Smooth muscle cell of the pulmonary artery (primary cell): ENCODE results near the gene USP40. TPM values are rescaled to one million over a fixed set of nuclear protein-coding genes. Genes with fewer than 3 reads are reported as not detected.

ENCODE experiments used
- total RNA-seq: library from RNA; depleted of rRNA; stranded (reverse); fragments of >200 nt; gene quantifications from 2 replicates; pipeline ENCODE4 v1.2.3, GENCODE V29; 2014

USP40 gene, protein sequence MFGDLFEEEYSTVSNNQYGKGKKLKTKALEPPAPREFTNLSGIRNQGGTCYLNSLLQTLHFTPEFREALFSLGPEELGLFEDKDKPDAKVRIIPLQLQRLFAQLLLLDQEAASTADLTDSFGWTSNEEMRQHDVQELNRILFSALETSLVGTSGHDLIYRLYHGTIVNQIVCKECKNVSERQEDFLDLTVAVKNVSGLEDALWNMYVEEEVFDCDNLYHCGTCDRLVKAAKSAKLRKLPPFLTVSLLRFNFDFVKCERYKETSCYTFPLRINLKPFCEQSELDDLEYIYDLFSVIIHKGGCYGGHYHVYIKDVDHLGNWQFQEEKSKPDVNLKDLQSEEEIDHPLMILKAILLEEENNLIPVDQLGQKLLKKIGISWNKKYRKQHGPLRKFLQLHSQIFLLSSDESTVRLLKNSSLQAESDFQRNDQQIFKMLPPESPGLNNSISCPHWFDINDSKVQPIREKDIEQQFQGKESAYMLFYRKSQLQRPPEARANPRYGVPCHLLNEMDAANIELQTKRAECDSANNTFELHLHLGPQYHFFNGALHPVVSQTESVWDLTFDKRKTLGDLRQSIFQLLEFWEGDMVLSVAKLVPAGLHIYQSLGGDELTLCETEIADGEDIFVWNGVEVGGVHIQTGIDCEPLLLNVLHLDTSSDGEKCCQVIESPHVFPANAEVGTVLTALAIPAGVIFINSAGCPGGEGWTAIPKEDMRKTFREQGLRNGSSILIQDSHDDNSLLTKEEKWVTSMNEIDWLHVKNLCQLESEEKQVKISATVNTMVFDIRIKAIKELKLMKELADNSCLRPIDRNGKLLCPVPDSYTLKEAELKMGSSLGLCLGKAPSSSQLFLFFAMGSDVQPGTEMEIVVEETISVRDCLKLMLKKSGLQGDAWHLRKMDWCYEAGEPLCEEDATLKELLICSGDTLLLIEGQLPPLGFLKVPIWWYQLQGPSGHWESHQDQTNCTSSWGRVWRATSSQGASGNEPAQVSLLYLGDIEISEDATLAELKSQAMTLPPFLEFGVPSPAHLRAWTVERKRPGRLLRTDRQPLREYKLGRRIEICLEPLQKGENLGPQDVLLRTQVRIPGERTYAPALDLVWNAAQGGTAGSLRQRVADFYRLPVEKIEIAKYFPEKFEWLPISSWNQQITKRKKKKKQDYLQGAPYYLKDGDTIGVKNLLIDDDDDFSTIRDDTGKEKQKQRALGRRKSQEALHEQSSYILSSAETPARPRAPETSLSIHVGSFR
- 36.9 and 38.5 TPM in 2 replicates for total RNA-seq

DNA sequence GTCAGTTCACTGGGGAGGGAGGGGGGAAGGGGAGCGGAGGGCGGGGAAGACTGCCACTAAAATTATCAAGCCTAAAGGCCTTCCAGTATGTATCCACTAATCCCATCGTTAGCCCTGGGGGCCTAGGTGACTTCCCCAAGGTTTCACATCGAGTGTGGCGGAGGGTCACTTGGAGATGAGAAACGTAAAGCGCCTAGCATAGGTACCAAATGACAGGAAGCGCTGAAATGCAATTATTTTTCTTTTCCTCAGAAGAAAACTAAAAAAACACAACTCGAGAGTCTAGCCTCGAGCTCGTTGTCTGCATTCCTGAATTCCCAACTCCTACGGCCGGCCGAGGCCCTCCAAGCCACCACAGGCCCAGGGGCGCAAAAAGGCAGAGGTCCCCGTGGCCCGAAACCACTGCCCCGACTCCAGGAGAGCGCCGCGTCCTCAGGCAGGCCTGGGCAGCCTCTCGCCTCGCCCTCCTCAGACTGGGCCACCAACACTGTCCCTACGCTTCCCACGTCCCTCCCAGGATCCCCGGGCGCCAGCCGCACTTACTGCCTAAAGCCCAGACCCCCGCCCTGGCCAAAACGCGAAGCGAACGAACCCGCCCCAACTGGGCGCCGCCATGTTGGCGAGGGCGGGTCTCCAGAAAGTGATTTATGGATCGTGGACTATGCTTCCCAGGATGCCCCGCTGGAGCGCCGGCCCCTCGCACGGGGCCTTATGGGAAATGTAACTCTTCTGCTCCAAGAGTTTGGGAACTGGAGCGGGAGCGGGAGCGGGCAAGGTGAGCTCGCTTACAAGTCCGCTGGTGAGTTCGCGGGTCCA lies at the start of gene USP40:
USP40 (minus strand) TSS at position 642 of the 816 bp plus-strand sequence. CDS start 1,228 bp downstream, outside the sequence.

Other genes with a start within 250 kb of the USP40 start
- gene DGKD, start 212.3 kb downstream of the USP40 start, total RNA-seq, result 17.8 and 23.6 TPM in 2 replicates
- 0.17 TPM in 1 of 2 replicates, not detected in the other for gene UGT1A8, start 50.9 kb upstream of the USP40 start, total RNA-seq
- gene UGT1A10, start 69.7 kb upstream of the USP40 start, total RNA-seq, result 0.10 and 0.13 TPM in 2 replicates
- gene UGT1A9, start 105.1 kb upstream of the USP40 start, total RNA-seq, result not detected in 2 replicates
- 0.07 and 0.96 TPM in 2 replicates for gene UGT1A7, start 115.1 kb upstream of the USP40 start, total RNA-seq
- gene UGT1A6, start 126.1 kb upstream of the USP40 start, total RNA-seq, result 0.10 TPM in 1 of 2 replicates, not detected in the other
- gene UGT1A5, start 146.1 kb upstream of the USP40 start, total RNA-seq, result not detected in 2 replicates
- gene UGT1A4, start 152.0 kb upstream of the USP40 start, total RNA-seq, result not detected in 2 replicates
- not detected in 2 replicates for gene UGT1A3, start 162.3 kb upstream of the USP40 start, total RNA-seq
- 0.07 TPM in 1 of 2 replicates, not detected in the other for gene UGT1A1, start 193.5 kb upstream of the USP40 start, total RNA-seq
- not detected in 2 replicates for gene MROH2A, start 211.5 kb upstream of the USP40 start, total RNA-seq